ENCODE data around the gene GLB1L. TPM values are rescaled to one million over a fixed set of nuclear protein-coding genes. Genes with fewer than 3 reads are reported as not detected.
A peak's percentile ranks its signal among the peaks of the same experiment; 100 is the strongest.

Gene GLB1L
- total RNA-seq, 1 experiment from 2014 or later: 4.9 TPM

GRCh38 chr2:219213026-219213415, 32.2 kb downstream of the GLB1L start:
- no peaks in the 10 kb centered on the region for H3K27me3 Mint-ChIP-seq (ENCODE audit: insufficient read depth, unreplicated experiment)
- no peaks in the 10 kb centered on the region for H3K9me3 Mint-ChIP-seq (ENCODE audit: unreplicated experiment)
- no peak overlapping the region for H3K4me3 Mint-ChIP-seq (ENCODE audit: unreplicated experiment)
- H3K27ac Mint-ChIP-seq (ENCODE audit: low read depth, unreplicated experiment): no peak overlapping the region
- DNase-seq (ENCODE audit: unreplicated experiment): no peak
- intact Hi-C loops (cut with micrococcal nuclease): no loop called here
- peaks cover 7% of the 10 kb centered on the region for H3K4me1 Mint-ChIP-seq (ENCODE audit: insufficient read depth, unreplicated experiment)
- no TSS peak for BruUV-seq (replicated peaks)
- peaks cover 67% of the 10 kb centered on the region for H3K36me3 Mint-ChIP-seq (ENCODE audit: insufficient read depth, unreplicated experiment)
- POLR2A ChIA-PET: interaction anchor here (2.0 kb wide), 1 partner anchor 16 kb away, joined by 7 read pairs; the partner anchor contains the start of genes ANKZF1 and ATG9A
- no peak for TF ChIP-seq CTCF (IDR thresholded peaks at IDR 0.05; ENCODE audit: unreplicated experiment)
- CTCF ChIA-PET: interaction anchor here (0.6 to 1.0 kb wide), 5 partner anchors 20 to 250 kb away, joined by 3 to 4 read pairs (median 4); no protein-coding TSS in a partner anchor

- no TSS peak for BruUV-seq (replicated peaks)
- Mint-ChIP-seq H3K27ac (ENCODE audit: low read depth, unreplicated experiment) (no peak overlapping the region), H3K27me3 (ENCODE audit: insufficient read depth, unreplicated experiment) (no peaks in the 10 kb centered on the region), H3K4me1 (ENCODE audit: insufficient read depth, unreplicated experiment) (peaks cover 15% of the 10 kb centered on the region), H3K9me3 (ENCODE audit: unreplicated experiment) (no peaks in the 10 kb centered on the region), H3K36me3 (ENCODE audit: insufficient read depth, unreplicated experiment) (peaks cover 62% of the 10 kb centered on the region), H3K4me3 (ENCODE audit: unreplicated experiment) (no peak overlapping the region)
- intact Hi-C loops (cut with micrococcal nuclease): no loop called here
- ChIA-PET POLR2A (interaction anchor here (0.7 kb wide), 1 partner anchor 34 kb away, joined by 3 read pairs; no protein-coding TSS in a partner anchor), CTCF (interaction anchor here (0.6 to 1.8 kb wide), 5 partner anchors 39 to 844 kb away, joined by 3 to 6 read pairs (median 4); no protein-coding TSS in a partner anchor)
- TF ChIP-seq CTCF (IDR thresholded peaks at IDR 0.05; ENCODE audit: unreplicated experiment): no peak
- DNase-seq (ENCODE audit: unreplicated experiment): no peak
Measured at GRCh38 chr2:219210886-219211362, 34.3 kb downstream of the GLB1L start.

GRCh38 chr2:219210196-219210885, 34.9 kb downstream of the GLB1L start:
- Mint-ChIP-seq H3K4me3 (ENCODE audit: unreplicated experiment) (no peak overlapping the region), H3K36me3 (ENCODE audit: insufficient read depth, unreplicated experiment) (peaks cover 62% of the 10 kb centered on the region), H3K27ac (ENCODE audit: low read depth, unreplicated experiment) (peak overlapping the region; percentile 27), H3K27me3 (ENCODE audit: insufficient read depth, unreplicated experiment) (no peaks in the 10 kb centered on the region), H3K4me1 (ENCODE audit: insufficient read depth, unreplicated experiment) (peaks cover 15% of the 10 kb centered on the region), H3K9me3 (ENCODE audit: unreplicated experiment) (no peaks in the 10 kb centered on the region)
- no peak for DNase-seq (ENCODE audit: unreplicated experiment)
- ChIA-PET POLR2A (interaction anchor here (2.7 kb wide), 1 partner anchor 20 kb away, joined by 12 read pairs; the partner anchor contains the start of genes ANKZF1 and ATG9A), CTCF (no interaction called here)
- no peak for TF ChIP-seq CTCF (IDR thresholded peaks at IDR 0.05; ENCODE audit: unreplicated experiment)
- BruUV-seq (replicated peaks): no TSS peak
- intact Hi-C loops (cut with micrococcal nuclease): no loop called here

Data from MCF 10A (cell line).